Measurements from ENCODE around the gene MEI1. TPM values are rescaled to one million over a fixed set of nuclear protein-coding genes. Genes with fewer than 3 reads are reported as not detected.

Gene MEI1
- total RNA-seq, 1 experiment from 2014 or later = 0.20 TPM

GRCh38 chr22:41833369-41834004, 134.2 kb downstream of the MEI1 start:
- Histone ChIP-seq H3K4ac (ENCODE audit: low read depth, low read length) (no peak overlapping the region; the same call in 1 of the 2 replicates), H3K56ac (ENCODE audit: insufficient read length, low read depth, low read length) (no peak overlapping the region), H3K23ac (ENCODE audit: insufficient read length, low read depth, low read length) (no peak overlapping the region), H3K4me2 (ENCODE audit: insufficient read depth, insufficient read length, low read length) (peak overlapping the region; percentile 92), H3K79me2 (ENCODE audit: insufficient read depth, low read length) (peaks cover 34% of the 10 kb centered on the region; the same call in 1 of the 2 replicates), H3K79me1 (ENCODE audit: insufficient read depth, low read depth, low read length, poor library complexity, severe bottlenecking) (peaks cover 3% of the 10 kb centered on the region), H2BK120ac (ENCODE audit: low read depth, low read length, poor library complexity, severe bottlenecking) (peak overlapping the region; percentile 50), H2BK5ac (ENCODE audit: insufficient read length, low read length) (no peak overlapping the region), H2BK20ac (ENCODE audit: low read depth, low read length, poor library complexity, severe bottlenecking) (no peak overlapping the region), H4K20me1 (ENCODE audit: control insufficient read depth, insufficient read depth, insufficient read length) (peaks cover 2% of the 10 kb centered on the region), H3K27me3 (ENCODE audit: insufficient read depth, low read length) (no peaks in the 10 kb centered on the region), H3K27ac (ENCODE audit: insufficient read length, low read depth, low read length) (no peak overlapping the region), H3K4me1 (ENCODE audit: insufficient read depth, low read length) (no peaks in the 10 kb centered on the region; the same call in 1 of the 2 replicates), H3K9me3 (ENCODE audit: control insufficient read depth, low read depth, low read length) (no peaks in the 10 kb centered on the region), H2BK15ac (ENCODE audit: low read depth, low read length) (no peak overlapping the region), H3K23me2 (ENCODE audit: insufficient read length, low read depth, low read length, poor library complexity, severe bottlenecking) (peaks cover 11% of the 10 kb centered on the region), H4K91ac (ENCODE audit: insufficient read length, low read depth, low read length) (no peak overlapping the region), H2AFZ (ENCODE audit: low read length) (no peak overlapping the region), H3K9ac (ENCODE audit: extremely low read depth, insufficient read length, low read length) (peak overlapping the region; percentile 71), H3T11ph (ENCODE audit: low read length) (no peak overlapping the region), H2BK12ac (ENCODE audit: insufficient read length, low read depth, low read length) (no peak overlapping the region), H3K14ac (ENCODE audit: insufficient read depth, low read length) (peak overlapping the region; percentile 65), H3K18ac (ENCODE audit: insufficient read length, low read depth, low read length) (peak overlapping the region; percentile 74), H4K5ac (ENCODE audit: insufficient read length, low read depth, low read length) (no peak overlapping the region), H2AK5ac (ENCODE audit: insufficient read length, low read length) (no peak overlapping the region), H4K8ac (replicated peaks; ENCODE audit: insufficient read length, low read depth, low read length) (no peak overlapping the region)
- Mint-ChIP-seq H3K4me1 (peaks cover 40 to 43% of the 10 kb centered on the region in 2 experiments), H3K36me3 (ENCODE audit: insufficient read depth in 1 of 3, low read depth in 3 of 3) (peaks cover 24 to 30% (median 29%) of the 10 kb centered on the region in 3 experiments), H3K9me3 (no peaks in the 10 kb centered on the region), H3K4me3 (peak overlapping the region; percentile 97 to 98), H3K27me3 (ENCODE audit: low read depth) (no peaks in the 10 kb centered on the region), H3K27ac (peak overlapping the region; percentile 96 to 99 (median 98))
- WGBS (ENCODE audit: extremely low coverage, insufficient read length, low lambda C conversion rate) = no CpG with 5 or more reads among the region's 86 CpGs
- DNase-seq = no peak
- no peak for TF ChIP-seq CTCF (conservative IDR thresholded peaks at IDR 0.05)

Measured in H9 (cell line).